ENCODE results near the gene AKNAD1.
"Not testable (repeated sequence)": the region's sequence is repeated elsewhere in the genome, so short reads cannot be mapped to it uniquely, and the experiment has no call there.

Gene AKNAD1, protein sequence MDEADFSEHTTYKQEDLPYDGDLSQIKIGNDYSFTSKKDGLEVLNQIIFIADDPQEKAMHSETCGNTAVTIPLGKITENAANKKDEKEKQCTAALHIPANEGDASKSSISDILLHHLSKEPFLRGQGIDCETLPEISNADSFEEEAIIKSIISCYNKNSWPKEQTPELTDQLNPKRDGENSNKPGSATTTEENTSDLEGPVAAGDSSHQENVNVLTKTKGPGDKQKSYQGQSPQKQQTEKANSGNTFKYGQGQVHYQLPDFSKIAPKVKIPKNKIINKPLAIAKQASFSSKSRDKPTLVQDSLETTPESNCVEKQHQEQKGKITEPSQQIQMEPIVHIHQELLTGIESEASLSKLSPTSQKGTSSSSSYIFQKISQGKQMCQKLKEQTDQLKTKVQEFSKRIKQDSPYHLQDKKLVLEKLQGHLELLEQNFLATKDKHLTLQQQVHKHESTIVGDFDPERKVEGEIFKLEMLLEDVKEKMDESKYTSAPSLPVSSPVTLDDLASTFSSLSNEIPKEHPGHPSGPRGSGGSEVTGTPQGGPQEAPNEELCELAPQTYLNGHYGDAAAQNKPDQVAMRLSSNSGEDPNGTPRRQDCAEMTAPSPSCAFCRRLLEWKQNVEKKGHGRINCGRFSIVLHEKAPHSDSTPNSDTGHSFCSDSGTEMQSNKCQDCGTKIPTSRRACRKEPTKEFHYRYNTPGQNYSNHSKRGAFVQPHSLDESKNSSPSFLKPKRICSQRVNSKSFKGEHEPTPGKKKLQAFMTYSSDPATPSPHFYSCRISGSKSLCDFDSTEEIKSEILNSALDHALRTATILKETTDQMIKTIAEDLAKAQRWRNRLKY

DNA sequence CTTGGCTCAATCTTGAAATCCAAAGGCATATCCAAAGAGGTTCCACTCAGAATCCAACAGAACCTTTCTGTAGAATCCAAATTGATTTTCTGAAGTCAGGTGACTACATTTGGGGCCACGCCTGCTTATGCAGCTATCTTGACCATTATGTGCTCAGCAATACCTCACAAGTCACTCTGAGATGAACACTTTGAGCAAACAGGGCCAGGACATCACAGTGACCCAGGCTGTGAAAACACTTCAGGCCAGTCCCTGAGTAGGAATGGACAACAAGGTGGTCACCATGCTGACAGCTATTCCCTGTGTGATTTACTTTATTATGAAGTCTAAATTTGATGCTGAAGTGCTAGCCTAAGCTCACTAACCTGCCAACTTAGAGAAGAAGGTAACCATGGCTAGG lies at the start of gene AKNAD1:
AKNAD1 (minus strand) TSS at position 101 of the 400 bp plus-strand sequence. CDS start 4,430 bp downstream, outside the sequence.
- no peak for DNase-seq (ENCODE audit: extremely low spot score, insufficient read length, low read depth)
- FAIRE-seq: no peak

DNA sequence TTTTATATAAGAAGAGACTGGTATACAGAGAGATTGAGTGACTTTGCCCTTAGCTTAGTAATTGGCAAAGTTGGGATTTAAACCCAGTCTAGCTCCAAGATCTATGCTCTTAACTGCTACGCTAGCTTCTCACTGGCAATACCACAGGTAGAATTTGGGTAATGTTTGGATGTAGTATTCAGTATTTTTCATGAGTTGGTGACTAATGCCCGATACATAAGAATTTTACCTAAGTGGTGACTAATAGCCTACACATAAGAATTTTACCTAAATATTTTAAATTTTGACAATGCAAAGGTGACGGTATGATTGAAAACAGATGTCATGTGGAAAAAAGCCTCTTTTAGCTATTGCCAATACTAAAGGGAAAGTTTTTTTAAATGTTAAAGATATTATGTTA lies 44.2 kb upstream of the AKNAD1 start:
- no peak for DNase-seq (ENCODE audit: extremely low spot score, insufficient read length, low read depth)
- no peak for FAIRE-seq

DNA sequence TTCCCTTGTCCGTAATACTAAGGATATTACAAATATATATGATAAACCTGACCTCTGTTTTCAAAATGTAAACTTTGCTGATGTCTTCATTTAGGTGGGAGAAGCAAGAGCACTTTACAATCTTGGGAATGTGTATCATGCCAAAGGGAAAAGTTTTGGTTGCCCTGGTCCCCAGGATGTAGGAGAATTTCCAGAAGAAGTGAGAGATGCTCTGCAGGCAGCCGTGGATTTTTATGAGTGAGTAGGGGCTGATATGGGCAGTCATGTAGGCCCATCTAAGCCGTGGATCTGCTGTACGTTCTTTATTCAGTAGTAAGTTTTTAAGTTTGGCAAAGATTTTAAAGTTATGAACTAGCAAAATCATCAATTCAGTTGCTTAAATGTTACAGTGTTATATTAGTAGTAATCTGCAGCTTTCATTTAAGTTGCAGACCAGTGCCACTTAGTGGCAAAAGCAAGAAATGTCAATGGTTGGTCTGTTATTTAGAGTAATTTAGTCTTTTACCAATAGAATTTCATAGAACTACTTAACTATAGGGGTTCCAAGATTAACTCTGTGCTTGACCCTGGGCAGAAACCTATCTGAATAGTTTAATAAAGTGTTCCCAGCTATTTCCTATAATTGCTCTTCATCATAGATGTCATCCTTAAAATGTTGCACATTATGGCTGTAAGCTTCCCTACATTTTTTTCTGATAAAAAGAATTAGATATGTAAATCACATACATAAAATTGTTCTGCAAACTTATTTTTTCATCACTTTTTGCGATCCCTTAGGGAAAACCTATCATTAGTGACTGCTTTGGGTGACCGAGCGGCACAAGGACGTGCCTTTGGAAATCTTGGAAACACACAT lies 41.2 kb upstream of the AKNAD1 start:
- FAIRE-seq: peak; percentile 69

DNA sequence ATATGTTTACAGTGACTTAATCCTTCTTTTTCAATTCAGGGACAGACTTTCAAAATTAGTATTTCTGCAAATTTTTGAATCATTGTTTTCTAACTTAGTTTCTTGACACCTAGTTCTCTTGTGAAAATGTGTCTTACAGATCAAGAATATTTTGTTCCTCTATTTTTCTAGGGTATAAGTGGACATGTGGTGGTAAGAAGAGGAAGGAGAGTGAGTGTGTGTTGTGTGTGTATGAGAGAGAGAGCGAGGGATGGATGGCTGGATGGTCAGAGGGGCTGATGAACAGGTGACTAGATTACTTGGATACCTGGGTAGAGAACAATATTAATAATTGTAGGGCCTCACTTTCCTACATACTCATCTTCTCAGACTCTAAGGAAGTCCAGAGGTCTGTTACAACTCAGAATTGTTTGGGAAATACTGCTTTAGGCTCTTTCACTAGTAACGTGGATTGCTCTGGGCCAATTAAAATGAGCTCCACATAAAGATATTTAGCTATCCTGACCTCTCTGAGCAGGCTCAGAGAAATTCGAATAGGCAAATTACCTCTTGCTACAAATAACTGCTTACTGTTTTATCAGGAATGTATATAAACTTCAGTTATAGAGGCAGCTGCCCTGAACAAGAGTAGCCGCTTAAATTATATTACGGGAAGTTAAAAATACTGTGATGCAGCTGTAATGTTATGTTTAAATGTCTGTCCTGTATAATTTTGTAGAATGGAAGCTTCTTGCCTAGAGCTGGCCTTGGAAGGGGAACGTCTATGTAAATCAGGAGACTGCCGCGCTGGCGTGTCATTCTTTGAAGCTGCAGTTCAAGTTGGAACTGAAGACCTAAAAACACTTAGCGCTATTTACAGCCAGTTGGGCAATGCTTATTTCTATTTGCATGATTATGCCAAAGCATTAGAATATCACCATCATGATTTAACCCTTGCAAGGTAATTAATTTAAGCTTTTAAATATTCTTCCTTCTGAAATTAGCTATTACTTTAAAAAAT lies 39.6 kb upstream of the AKNAD1 start:
- FAIRE-seq: no peak
- DNase-seq (ENCODE audit: extremely low spot score, insufficient read length, low read depth): no peak

More for the DNA sequence above, 41.2 kb upstream of the AKNAD1 start:
- DNase-seq (ENCODE audit: extremely low spot score, insufficient read length, low read depth): no peak

DNA sequence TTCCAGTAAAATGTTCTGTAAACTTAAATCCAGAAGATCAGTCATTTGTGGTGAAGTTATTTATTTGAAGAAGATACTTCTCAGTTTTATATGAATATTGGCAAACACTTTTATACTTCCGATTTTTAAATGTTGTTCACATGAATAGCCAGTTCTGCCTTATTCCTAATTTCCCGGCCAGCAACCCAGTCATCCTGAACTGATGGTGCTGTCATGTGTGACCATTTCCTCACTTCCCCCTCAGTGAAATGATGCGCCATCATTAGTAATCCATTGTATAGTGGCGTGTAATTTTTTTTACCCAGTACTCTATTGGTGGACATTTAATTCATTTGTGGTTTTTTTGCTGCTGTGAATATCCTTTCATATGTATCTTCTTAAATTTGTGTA lies 36.2 kb upstream of the AKNAD1 start:
- no peak for FAIRE-seq
- no peak for DNase-seq (ENCODE audit: extremely low spot score, insufficient read length, low read depth)

DNA sequence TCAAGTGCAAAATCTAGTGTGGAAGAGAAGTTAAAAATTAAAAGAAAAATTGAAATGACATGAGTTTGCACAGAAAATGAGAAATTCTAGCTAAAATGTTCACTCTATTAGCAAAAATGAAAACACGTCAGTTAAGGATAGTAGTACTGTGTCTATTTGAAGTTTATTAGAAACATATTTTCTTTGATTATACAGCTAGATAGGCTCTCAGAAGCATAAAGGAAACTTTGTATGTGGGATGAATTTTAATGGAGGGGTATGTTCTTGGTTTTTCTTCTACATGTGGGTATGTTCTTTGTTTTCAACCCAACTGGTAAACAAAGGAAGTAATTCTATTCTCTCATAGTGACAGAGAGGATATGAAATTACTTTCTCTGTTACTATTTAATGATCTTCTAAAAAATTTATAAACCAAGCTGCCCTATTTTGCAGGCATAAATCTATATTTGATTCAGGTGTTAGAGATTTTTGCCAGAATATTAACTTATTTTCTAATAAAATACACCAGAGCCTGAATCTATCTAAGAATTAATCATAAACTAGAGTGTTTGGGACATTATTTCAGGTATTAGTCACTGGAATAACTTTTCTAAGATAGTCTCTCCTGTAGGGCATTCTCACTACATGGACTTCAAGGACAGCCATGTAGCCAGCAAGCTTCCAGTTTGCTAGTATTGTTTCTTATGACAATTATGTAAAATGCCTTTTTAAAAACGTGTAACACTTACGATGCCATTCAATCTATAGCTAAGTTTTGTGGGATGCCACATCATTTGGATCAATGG lies 35.7 kb upstream of the AKNAD1 start:
- DNase-seq (ENCODE audit: extremely low spot score, insufficient read length, low read depth) (no peak), FAIRE-seq (no peak)

DNA sequence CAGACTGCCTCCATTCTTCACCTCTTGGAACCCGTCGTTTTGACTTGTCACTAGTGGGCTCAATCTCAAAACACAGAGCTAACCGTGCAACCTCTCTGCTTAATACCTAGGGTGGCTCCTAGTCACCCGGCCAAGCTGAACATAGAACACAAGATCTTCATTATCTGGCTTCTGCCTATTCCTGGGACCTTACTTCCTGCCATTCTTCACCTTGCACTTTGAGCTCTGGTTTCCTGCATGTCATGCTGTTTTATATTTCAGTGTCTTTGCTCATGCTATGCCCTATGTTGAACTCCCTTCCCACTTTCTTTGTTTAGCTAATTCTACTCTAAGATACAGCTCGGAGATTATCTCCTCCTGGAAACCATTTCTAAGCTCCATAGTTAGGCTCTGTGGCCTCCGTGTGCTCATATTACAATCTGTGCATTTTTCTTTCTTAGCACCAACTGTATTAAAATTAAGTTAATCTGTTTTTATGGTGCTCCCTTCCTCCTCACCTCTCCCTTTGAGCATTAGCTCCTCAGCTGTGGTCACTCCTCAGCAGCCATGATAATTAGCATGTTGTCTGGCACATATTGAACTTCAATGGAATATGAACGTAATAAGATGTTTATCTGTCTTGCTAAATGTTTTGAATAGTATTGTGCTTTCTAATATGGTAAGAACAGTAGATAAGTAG lies 33.0 kb upstream of the AKNAD1 start:
- FAIRE-seq (no peak), DNase-seq (ENCODE audit: extremely low spot score, insufficient read length, low read depth) (no peak)

DNA sequence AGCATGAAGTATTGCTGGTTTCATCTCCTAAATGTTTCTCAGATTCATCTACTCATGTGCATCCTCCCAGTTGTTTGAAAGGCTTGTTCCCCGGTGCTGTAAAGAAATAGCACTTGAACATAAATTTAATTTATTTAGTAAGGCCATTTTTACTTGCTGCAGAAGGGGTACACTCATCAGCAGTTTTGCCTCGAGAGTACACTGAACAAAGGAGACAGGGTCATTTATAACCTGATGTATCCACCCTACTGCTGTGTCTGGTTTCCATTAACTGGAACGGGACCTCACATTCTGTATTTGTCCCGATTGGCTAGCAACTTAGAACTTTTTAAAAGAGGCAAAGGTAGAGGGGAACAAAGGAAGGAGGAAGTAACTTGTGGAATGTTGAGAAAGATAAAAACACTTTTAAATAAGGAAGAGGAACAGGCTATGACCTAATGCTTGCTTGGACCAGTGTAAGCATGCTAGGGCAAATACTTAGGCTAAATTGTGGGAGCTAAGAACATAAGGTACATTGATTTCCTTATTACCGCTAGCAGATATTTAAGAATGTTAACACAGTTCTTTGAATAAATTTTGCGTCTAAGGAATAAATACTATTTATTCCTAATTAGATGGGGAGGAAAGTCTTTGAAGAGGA lies 32.2 kb upstream of the AKNAD1 start:
- DNase-seq (ENCODE audit: extremely low spot score, insufficient read length, low read depth); FAIRE-seq: not testable (repeated sequence)

DNA sequence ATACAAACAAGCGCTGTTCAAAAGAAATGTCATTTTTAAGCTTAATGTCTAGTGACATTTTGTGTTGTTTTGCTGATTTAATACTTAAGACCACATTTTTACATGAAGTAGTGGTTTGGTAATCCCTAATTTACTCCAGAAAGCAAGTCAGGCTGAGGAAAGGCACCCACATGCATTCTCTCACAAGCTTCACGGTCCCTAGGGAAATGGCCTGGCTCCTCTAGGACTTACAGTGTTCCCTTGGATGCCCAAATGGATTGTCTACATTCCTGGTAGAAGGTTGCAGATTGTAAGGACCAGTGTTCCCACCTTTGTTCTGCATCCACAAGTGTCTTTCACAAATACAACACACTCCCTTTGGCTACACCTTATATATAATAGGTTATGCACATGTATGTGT lies 29.4 kb upstream of the AKNAD1 start:
- no peak for FAIRE-seq
- DNase-seq (ENCODE audit: extremely low spot score, insufficient read length, low read depth): no peak

DNA sequence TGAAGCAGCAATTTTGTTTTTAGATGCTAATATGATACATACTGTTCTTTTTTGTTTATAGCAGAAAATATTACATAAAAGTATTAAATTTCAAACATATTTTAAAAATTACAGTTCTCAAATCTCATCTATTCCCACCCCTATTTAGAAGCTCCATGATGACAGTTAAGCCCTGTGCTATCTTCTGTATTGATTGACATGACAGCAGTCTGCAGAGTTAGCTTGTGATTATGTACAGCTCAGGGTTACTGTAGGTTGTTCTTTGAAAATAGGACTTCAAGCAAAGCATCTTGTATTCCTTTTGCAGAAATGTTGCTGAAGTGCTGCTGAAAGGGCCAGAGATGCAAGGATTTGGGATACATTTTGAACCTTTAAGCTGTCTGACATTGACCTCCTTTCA lies 28.1 kb upstream of the AKNAD1 start:
- FAIRE-seq (no peak), DNase-seq (ENCODE audit: extremely low spot score, insufficient read length, low read depth) (no peak)

DNA sequence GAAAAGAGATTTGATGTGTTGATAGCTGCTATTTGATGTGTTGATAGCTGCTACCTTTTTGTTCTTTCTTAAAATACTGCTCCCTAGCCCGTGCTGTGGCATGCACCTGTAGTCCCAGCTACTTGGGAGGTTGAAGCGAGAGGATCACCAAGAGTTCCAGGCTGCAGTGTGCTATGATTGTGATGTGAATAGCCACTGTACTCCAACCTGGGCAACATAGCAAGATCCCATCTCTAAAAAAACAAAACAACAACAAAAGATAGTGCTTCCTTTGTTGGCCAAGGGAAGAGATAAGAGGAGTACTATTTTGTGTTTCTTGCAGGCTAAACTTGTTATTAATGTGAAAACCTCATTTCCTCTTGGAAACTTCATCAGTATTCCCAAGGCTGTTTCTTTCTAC lies 25.9 kb upstream of the AKNAD1 start:
- FAIRE-seq (no peak), DNase-seq (ENCODE audit: extremely low spot score, insufficient read length, low read depth) (no peak)

DNA sequence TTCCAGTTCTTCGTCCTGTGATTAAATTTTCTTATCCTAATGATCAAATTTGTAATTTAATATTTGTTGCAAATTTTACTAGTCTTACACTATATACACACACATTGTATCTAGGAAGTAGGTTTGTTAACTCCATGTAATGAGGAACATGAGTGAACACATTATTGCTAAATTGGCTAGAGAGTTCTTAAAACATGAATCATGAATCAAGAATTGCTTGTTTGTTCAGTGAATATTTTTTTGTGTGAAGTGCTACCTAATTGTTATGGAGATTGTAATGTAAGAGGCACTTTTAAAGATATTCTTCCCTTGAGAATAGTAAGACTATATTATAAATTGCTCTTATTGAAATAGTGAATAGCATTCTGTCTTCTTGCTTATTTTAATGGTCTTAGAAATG lies 24.5 kb upstream of the AKNAD1 start:
- DNase-seq (ENCODE audit: extremely low spot score, insufficient read length, low read depth) (no peak), FAIRE-seq (no peak)

DNA sequence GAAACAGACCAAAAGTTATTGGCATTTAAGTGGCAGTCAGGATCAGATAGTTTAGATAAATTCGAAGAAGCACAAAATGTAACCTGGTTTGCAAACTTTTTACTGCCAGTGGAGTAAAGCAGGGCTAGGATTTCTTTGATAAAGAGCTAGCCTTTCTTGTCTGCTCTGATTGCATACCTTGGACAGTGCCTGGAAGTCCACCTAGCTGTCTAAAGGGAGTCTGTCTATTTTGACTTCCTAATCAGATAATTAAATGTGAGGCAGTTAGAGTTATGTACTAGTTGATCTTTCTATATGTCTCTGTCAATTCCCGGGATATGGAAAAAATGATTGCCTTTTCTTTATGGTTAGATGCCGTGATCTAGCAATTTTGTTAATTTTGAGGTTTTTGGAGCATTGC lies 24.0 kb upstream of the AKNAD1 start:
- DNase-seq (ENCODE audit: extremely low spot score, insufficient read length, low read depth) (no peak), FAIRE-seq (no peak)

DNA sequence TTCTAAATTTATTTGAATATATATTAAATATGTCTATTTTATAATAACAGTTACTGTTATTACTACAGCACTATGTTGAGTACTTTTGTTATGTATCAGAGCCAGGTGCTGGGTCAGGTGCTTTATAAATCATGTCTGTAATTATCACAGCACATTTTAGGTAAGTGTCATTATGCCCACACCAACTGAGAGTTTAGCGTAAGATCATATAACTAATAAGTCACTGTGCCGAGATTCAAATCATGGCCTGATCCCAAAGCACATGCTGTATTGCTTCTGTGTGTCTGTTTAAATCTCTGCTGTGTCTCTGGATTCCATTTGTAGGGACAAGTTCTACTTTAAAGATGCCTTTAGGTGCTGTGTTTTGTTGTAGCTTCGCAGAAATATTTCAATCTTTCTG lies 21.8 kb upstream of the AKNAD1 start:
- FAIRE-seq: no peak
- DNase-seq (ENCODE audit: extremely low spot score, insufficient read length, low read depth): no peak

DNA sequence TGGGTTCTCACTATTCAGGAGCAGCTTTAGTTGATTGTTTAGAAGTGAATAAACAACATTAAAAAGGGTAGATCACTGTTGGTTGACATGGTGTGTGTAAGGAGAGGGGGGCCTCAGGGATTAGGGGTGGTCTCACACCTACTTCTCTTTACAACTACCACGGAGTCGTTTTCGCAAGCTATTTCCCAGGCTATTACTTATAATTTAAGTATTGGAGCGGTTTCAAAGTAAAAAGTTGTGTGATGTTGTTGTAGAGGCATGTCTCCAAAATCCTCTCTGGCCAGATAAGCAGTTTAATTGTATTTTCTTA lies 21.2 kb upstream of the AKNAD1 start:
- no peak for FAIRE-seq

DNA sequence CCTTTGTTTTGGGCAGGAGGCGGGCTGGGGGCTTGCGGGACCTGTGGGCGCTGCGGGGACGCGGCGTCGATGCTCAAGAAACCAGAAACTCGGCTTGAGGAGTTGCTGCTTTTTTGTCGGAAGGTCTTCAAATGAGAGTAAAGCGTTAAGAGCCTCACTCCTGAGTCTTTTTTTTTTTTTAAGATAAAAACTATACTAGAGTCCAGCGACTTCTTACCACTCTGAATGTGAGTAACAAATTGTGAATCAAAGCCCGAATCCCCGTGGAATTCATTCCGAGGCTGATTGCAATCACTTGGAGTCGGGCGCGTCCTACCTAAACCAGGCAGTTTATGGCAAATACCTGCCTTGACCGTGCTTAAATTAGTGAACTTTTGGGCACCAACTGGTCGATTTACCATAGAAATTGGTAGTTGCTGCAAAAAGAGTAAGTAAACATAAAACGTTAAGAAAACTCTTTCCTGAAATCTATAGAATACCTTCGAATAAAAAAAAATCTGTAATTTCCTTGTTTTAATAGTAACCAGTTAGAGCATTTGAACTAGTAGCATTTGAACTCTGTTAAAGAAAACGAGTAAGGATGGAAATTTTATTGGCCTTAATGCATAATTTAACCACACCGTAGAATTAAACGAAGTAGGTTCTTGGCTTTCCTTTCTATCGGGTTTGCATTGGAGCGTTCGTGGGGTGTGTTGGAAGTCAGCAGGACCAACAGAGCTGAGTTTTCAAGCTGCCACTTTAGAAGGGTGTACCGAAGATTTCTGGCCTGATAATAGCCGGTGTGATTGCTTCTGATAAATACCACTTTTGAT lies 20.7 kb upstream of the AKNAD1 start:
- DNase-seq (ENCODE audit: extremely low spot score, insufficient read length, low read depth): no peak
- FAIRE-seq: peak; percentile 46

More for the DNA sequence above, 21.2 kb upstream of the AKNAD1 start:
- no peak for DNase-seq (ENCODE audit: extremely low spot score, insufficient read length, low read depth)

Data from GM18507 (cell line).